Neural cell (in vitro differentiated cells): ENCODE results near the gene ASF1B. TPM values are rescaled to one million over a fixed set of nuclear protein-coding genes. Genes with fewer than 3 reads are reported as not detected.

Source experiments
- H2AFZ ChIP-seq: fragments of 200-600, 300-800 bp; sonication (generic), shearing (Covaris generic); 2 replicates; pipeline ENCODE4 v1.6.0; 2014; ENCODE audit warnings: low read depth, mild to moderate bottlenecking, antibody characterized with exemption, low read length, moderate library complexity
- H3F3A ChIP-seq: fragments of 200-600 bp; shearing (Covaris generic); 2 replicates; pipeline ENCODE4 v1.6.1; 2016; ENCODE audit warnings: mild to moderate bottlenecking, moderate library complexity, mixed read lengths, antibody characterized with exemption, low read length; ENCODE audit not compliant: insufficient read depth, poor library complexity, severe bottlenecking
- H3K27ac ChIP-seq: fragments of 200-600, 300-800 bp; sonication (generic), shearing (Covaris generic); 2 replicates; pipeline ENCODE4 v1.5.1; 2014; ENCODE audit warnings: mild to moderate bottlenecking, low read length, moderate library complexity
- H3K27me3 ChIP-seq: fragments of 300-800, 200-600 bp; sonication (generic), shearing (Covaris generic); 2 replicates; pipeline ENCODE4 v1.6.0; 2014; ENCODE audit warnings: mild to moderate bottlenecking, low read depth, low read length, moderate library complexity; ENCODE audit not compliant: insufficient read depth
- H3K36me3 ChIP-seq: fragments of 300-800, 200-600 bp; sonication (generic), shearing (Covaris generic); 2 replicates; pipeline ENCODE4 v1.5.1; 2014; ENCODE audit warnings: mild to moderate bottlenecking, antibody characterized with exemption, low read length, moderate library complexity; ENCODE audit not compliant: insufficient read depth
- H3K4me2 ChIP-seq: fragments of 300-800, 200-600 bp; sonication (generic), shearing (Covaris generic); 2 replicates; pipeline ENCODE4 v1.6.0; 2014; ENCODE audit warnings: mild to moderate bottlenecking, low read length
- H3K4me3 ChIP-seq: fragments of 300-800, 200-600 bp; sonication (generic), shearing (Covaris generic); 2 replicates; pipeline ENCODE4 v1.5.1; 2014; ENCODE audit warnings: mild to moderate bottlenecking, low read length, moderate library complexity
- H3K79me2 ChIP-seq: fragments of 200-600 bp; shearing (Covaris generic); replicated peaks from 2 replicates; pipeline ENCODE4 v1.6.0; 2014; ENCODE audit warnings: mild to moderate bottlenecking, low read length, moderate library complexity; ENCODE audit not compliant: insufficient read depth
- H3K9ac ChIP-seq: fragments of 300-800, 200-600 bp; sonication (generic), shearing (Covaris generic); 2 replicates; pipeline ENCODE4 v1.6.1; 2016; ENCODE audit warnings: mild to moderate bottlenecking, low read length, mixed read lengths
- H3K9me2 ChIP-seq: fragments of 200-600 bp; shearing (Covaris generic); 2 replicates; pipeline ENCODE4 v1.6.1; 2016; ENCODE audit warnings: mild to moderate bottlenecking, low read length, mixed read lengths; ENCODE audit not compliant: insufficient read depth
- H3K9me3 ChIP-seq: fragments of 200-600, 300-800 bp; sonication (generic), shearing (Covaris generic); 2 replicates; pipeline ENCODE4 v1.6.1; 2016; ENCODE audit warnings: mild to moderate bottlenecking, mixed run types, low read length, moderate library complexity, mixed read lengths
- H4K20me1 ChIP-seq: fragments of 200-600 bp; shearing (Covaris generic); 2 replicates; pipeline ENCODE4 v1.6.1; 2016; ENCODE audit warnings: mild to moderate bottlenecking, mixed run types; ENCODE audit not compliant: insufficient read depth
- EP300 ChIP-seq: fragments of 450-650 bp; conservative IDR thresholded peaks from 2 replicates; pipeline ENCODE4 v1.6.1; 2014; ENCODE audit warnings: antibody characterized with exemption, mild to moderate bottlenecking, moderate library complexity; ENCODE audit not compliant: poor library complexity, severe bottlenecking
- EZH2 ChIP-seq: fragments of 200-600, 300-800 bp; shearing (Covaris generic), sonication (generic); IDR thresholded peaks from 2 replicates; pipeline ENCODE4 v1.6.1; 2014; ENCODE audit warnings: antibody characterized with exemption, low read length, borderline replicate concordance, mild to moderate bottlenecking; ENCODE audit not compliant: insufficient read depth, poor library complexity, severe bottlenecking
- MXI1 ChIP-seq: fragments of 450-650 bp; conservative IDR thresholded peaks from 2 replicates; pipeline ENCODE4 v1.6.1; 2014; ENCODE audit warnings: antibody characterized with exemption, mild to moderate bottlenecking; ENCODE audit not compliant: poor library complexity, severe bottlenecking
- POLR2AphosphoS5 ChIP-seq: IDR thresholded peaks from 2 replicates; pipeline ENCODE4 v1.6.1; 2012
- RAD21 ChIP-seq: fragments of 450-650 bp; conservative IDR thresholded peaks from 2 replicates; pipeline ENCODE4 v1.6.1; 2014; ENCODE audit warnings: antibody characterized with exemption, mild to moderate bottlenecking, moderate library complexity
- SMC3 ChIP-seq: fragments of 450-650 bp; conservative IDR thresholded peaks from 2 replicates; pipeline ENCODE4 v1.6.1; 2014; ENCODE audit warnings: antibody characterized with exemption, mild to moderate bottlenecking, moderate library complexity; ENCODE audit not compliant: poor library complexity
- TAF1 ChIP-seq: IDR thresholded peaks from 2 replicates; pipeline ENCODE4 v1.6.1; 2012; ENCODE audit warnings: low read depth
- polyA plus RNA-seq: library from polyadenylated mRNA; depleted of rRNA; stranded (reverse); fragments of >200 nt; gene quantifications from 2 replicates; pipeline ENCODE4 v1.2.3, GENCODE V29; 2014
- TF ChIP-seq, protein P1 (sequence below): fragments of 450-650 bp; IDR thresholded peaks from 2 replicates; pipeline ENCODE4 v1.5.1; 2014; ENCODE audit warnings: antibody characterized with exemption, mild to moderate bottlenecking, moderate library complexity; ENCODE audit not compliant: poor library complexity, severe bottlenecking
- TF ChIP-seq, protein P2 (sequence below): IDR thresholded peaks from 2 replicates; pipeline ENCODE4 v1.6.1; 2012; ENCODE audit warnings: borderline replicate concordance

The ASF1B gene
- polyA plus RNA-seq, 1 donor from 2014 or later, result 0.32 TPM

DNA sequence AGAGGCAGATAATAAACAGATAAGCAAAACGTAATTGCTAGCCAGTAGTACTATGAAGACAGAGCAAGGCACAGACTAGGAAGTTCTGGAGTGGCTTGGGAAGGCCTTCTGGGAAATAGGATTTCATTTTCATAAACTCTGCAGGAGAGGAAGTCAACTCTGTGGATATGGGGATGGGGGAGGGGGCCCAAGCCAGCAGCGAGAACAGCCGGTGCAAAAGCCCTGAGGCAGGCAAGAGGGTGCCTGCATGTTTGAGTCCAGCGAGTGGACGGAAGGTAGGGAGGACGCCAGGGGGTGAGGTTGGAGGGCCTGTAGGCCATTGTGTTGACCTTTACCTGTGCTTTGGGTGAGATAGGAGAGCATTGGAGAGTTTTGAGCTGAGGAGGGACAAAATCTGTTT is 9.0 kb upstream of the ASF1B start:
- no peak overlapping the region for H3K9ac ChIP-seq
- no peak overlapping the region for H3K4me3 ChIP-seq
- H3K4me2 ChIP-seq, result no peak overlapping the region
- no peak overlapping the region for H2AFZ ChIP-seq
- H3K9me2 ChIP-seq, result no peaks in the 10 kb centered on the region
- no peak overlapping the region for H3K27ac ChIP-seq
- no peaks in the 10 kb centered on the region for H3K27me3 ChIP-seq
- no peaks in the 10 kb centered on the region for H3K36me3 ChIP-seq
- no peaks in the 10 kb centered on the region for H4K20me1 ChIP-seq
- TF ChIP-seq POLR2AphosphoS5 (no peak), SMC3 (no peak), MXI1 (no peak), EZH2 (no peak), RAD21 (no peak), EP300 (no peak), TAF1 (no peak)
- TF ChIP-seq, protein P1, sequence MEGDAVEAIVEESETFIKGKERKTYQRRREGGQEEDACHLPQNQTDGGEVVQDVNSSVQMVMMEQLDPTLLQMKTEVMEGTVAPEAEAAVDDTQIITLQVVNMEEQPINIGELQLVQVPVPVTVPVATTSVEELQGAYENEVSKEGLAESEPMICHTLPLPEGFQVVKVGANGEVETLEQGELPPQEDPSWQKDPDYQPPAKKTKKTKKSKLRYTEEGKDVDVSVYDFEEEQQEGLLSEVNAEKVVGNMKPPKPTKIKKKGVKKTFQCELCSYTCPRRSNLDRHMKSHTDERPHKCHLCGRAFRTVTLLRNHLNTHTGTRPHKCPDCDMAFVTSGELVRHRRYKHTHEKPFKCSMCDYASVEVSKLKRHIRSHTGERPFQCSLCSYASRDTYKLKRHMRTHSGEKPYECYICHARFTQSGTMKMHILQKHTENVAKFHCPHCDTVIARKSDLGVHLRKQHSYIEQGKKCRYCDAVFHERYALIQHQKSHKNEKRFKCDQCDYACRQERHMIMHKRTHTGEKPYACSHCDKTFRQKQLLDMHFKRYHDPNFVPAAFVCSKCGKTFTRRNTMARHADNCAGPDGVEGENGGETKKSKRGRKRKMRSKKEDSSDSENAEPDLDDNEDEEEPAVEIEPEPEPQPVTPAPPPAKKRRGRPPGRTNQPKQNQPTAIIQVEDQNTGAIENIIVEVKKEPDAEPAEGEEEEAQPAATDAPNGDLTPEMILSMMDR, result no peak
- H3F3A ChIP-seq, result no peaks in the 10 kb centered on the region
- no peaks in the 10 kb centered on the region for H3K9me3 ChIP-seq
- H3K79me2 ChIP-seq, result no peaks in the 10 kb centered on the region

DNA sequence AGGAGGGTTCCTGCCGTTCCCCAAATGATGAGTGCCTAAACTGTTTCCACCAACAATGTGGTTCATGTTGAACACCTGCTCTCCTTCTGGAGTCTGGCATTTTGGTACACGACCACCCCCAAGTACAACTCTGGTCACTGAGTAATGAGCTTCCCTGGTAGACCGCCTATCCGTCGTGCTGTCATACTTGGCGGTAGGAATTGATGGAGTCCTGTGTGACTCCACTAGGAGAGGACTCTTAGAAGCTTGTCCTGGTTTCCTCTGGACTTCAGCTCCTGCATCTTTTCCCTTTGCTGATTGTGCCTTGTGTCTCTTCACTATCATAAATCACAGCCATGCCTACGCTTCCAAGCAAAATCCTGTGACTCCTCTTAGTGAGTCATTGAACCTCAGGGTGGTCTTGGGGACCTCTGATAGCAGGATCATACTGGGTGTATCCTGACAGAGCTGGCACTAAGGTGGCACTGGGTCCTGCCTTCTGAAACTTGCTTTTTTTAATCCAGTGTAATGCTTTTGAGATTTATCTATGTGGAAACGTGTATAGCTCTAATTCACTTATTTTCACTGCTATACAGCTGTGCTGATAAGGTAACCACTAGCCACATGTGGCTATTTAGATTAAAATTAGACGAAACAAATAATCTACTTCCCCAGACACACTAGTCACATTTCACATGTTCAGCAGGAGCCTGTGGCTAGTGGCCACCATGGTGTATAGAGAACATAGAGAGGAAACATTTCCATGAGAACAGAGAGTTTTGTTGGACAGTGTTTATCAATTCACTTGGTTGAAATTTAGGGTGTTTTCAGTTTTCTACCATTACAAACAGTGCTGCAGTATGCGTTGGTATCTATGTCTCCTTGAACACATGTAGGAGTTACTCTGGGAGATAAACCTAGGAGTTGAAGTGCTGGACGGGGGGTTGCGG is 6.1 kb upstream of the ASF1B start:
- no peaks in the 10 kb centered on the region for H4K20me1 ChIP-seq
- no peak overlapping the region for H3K27ac ChIP-seq
- no peaks in the 10 kb centered on the region for H3K79me2 ChIP-seq
- TF ChIP-seq SMC3 (no peak), EP300 (no peak)
- TF ChIP-seq, protein P1, result no peak
- no peaks in the 10 kb centered on the region for H3F3A ChIP-seq
- H3K9me2 ChIP-seq, result no peaks in the 10 kb centered on the region
- H3K4me2 ChIP-seq, result no peak overlapping the region
- H3K9ac ChIP-seq, result no peak overlapping the region
- no peaks in the 10 kb centered on the region for H3K36me3 ChIP-seq
- no peaks in the 10 kb centered on the region for H3K9me3 ChIP-seq
- H3K27me3 ChIP-seq, result no peaks in the 10 kb centered on the region
- H2AFZ ChIP-seq, result no peak overlapping the region
- H3K4me3 ChIP-seq, result no peak overlapping the region

DNA sequence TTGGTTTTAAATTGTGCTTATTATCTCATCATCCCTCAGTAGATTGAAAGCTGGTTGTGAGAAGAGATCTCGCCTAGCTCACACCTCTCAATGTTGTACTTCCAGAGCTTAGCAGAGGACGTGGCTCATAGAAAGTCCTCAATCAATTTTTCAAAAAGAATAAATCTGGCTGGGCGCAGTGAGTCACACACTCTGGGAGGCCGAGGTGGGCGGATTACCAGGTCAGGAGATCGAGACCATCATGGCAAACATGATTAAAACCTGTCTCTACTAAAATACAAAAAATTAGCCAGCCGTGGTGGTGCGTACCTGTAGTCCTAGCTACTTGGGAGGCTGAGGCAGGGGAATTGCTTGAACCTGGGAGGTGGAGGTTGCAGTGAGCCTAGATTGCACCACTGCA is 4.7 kb upstream of the ASF1B start:
- Histone ChIP-seq H3K36me3 (no peaks in the 10 kb centered on the region), H3F3A (no peaks in the 10 kb centered on the region), H3K27ac (no peak overlapping the region), H3K4me3 (no peak overlapping the region), H3K9me3 (no peaks in the 10 kb centered on the region), H3K4me2 (no peak overlapping the region), H3K9me2 (no peaks in the 10 kb centered on the region), H4K20me1 (no peaks in the 10 kb centered on the region), H3K9ac (no peak overlapping the region), H2AFZ (no peak overlapping the region), H3K27me3 (no peaks in the 10 kb centered on the region), H3K79me2 (no peaks in the 10 kb centered on the region)
- TF ChIP-seq POLR2AphosphoS5 (no peak), EP300 (no peak), EZH2 (no peak), TAF1 (no peak), MXI1 (no peak), RAD21 (no peak), SMC3 (no peak)
- TF ChIP-seq, protein P2, sequence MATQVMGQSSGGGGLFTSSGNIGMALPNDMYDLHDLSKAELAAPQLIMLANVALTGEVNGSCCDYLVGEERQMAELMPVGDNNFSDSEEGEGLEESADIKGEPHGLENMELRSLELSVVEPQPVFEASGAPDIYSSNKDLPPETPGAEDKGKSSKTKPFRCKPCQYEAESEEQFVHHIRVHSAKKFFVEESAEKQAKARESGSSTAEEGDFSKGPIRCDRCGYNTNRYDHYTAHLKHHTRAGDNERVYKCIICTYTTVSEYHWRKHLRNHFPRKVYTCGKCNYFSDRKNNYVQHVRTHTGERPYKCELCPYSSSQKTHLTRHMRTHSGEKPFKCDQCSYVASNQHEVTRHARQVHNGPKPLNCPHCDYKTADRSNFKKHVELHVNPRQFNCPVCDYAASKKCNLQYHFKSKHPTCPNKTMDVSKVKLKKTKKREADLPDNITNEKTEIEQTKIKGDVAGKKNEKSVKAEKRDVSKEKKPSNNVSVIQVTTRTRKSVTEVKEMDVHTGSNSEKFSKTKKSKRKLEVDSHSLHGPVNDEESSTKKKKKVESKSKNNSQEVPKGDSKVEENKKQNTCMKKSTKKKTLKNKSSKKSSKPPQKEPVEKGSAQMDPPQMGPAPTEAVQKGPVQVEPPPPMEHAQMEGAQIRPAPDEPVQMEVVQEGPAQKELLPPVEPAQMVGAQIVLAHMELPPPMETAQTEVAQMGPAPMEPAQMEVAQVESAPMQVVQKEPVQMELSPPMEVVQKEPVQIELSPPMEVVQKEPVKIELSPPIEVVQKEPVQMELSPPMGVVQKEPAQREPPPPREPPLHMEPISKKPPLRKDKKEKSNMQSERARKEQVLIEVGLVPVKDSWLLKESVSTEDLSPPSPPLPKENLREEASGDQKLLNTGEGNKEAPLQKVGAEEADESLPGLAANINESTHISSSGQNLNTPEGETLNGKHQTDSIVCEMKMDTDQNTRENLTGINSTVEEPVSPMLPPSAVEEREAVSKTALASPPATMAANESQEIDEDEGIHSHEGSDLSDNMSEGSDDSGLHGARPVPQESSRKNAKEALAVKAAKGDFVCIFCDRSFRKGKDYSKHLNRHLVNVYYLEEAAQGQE, result no peak
- TF ChIP-seq, protein P1, result no peak
